AG04449 (cell line): ENCODE data around the gene LCN6.

Experiments
- CTCF ChIA-PET: fragments of 350-600 bp; formaldehyde crosslinking; extraction: SDS; loops from one replicate; lab custom pipeline; 2021; ENCODE audit warnings: antibody characterized with exemption; lab: Yijun Ruan, JAX
- POLR2A ChIA-PET: fragments of 400-600, 350-600 bp; formaldehyde crosslinking; extraction: SDS; loops from one replicate; lab custom pipeline; 2020; ENCODE audit warnings: antibody characterized with exemption, inconsistent platforms; lab: Yijun Ruan, JAX
- DNase-seq: peaks from one replicate; pipeline ENCODE4 v3.0.0-alpha.2; 2010; ENCODE audit warnings: low read depth, low spot score
- H3K4me3 ChIP-seq: 2 replicates; pipeline ENCODE4 v1.5.1; 2011; ENCODE audit warnings: low read depth, mild to moderate bottlenecking, control low read depth, low read length
- TF ChIP-seq, protein P1 (sequence below): IDR thresholded peaks from one replicate; pipeline ENCODE4 v1.5.1; 2011; ENCODE audit warnings: mild to moderate bottlenecking, moderate library complexity, low read length, control low read depth, inconsistent platforms; ENCODE audit not compliant: insufficient read depth; ENCODE audit errors: missing control alignments

Gene LCN6

DNA sequence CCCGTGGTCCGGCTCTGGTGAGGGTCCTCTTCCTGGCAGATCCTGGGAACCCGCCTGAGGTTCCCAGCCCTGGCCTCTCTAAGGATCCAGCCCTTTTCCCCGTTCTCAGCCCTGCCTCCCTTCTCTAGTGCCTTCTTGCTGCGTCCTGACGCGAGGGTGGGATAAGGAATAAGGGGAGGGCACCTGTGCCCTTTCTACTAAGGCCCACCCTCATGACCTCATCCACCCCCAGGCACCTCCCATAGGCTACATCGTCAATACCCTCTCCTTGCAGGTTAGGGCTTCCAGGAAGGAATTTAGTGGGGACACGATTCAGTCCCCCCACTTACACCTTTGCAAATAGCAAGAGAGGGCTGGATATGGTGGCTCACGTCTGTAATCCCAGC is 46.7 kb downstream of the LCN6 start:
- H3K4me3 ChIP-seq = no peak overlapping the region
- CTCF ChIA-PET = no interaction called here
- POLR2A ChIA-PET = no interaction called here
- TF ChIP-seq, protein P1, sequence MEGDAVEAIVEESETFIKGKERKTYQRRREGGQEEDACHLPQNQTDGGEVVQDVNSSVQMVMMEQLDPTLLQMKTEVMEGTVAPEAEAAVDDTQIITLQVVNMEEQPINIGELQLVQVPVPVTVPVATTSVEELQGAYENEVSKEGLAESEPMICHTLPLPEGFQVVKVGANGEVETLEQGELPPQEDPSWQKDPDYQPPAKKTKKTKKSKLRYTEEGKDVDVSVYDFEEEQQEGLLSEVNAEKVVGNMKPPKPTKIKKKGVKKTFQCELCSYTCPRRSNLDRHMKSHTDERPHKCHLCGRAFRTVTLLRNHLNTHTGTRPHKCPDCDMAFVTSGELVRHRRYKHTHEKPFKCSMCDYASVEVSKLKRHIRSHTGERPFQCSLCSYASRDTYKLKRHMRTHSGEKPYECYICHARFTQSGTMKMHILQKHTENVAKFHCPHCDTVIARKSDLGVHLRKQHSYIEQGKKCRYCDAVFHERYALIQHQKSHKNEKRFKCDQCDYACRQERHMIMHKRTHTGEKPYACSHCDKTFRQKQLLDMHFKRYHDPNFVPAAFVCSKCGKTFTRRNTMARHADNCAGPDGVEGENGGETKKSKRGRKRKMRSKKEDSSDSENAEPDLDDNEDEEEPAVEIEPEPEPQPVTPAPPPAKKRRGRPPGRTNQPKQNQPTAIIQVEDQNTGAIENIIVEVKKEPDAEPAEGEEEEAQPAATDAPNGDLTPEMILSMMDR = no peak
- no peak for DNase-seq

DNA sequence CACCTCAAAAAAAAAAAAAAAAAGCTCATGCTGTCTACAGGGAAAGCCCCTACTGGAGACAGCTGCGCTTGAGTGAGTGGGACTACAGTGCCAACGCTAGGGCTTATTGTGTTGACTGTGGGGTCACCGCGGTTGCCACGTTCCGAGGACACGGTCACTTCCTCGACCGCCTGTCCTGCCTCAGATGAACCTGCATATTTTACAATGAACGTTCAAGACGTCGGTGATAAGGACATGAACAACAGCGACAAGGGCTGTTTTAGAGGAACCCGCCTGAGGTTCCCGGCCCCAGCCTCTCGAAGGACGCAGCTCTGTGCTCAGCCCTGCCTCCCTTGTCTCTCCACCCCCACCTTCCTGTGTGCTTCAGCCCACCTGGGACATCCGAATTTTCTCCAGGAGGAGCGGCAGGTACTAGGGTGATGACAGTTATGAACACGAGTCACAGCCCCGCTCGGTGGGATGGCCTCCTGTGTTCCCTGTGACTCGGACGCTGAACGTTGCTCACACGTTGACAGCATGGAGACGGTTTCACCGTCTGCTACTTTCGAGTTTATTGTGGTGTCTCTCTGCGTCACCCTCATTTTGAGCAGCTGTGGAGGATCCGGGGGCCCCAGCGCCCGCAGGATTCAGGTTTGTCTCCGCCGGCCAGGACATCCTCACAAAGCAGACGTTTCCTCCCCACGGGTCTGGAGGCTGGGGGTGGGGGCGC is 47.2 kb downstream of the LCN6 start:
- POLR2A ChIA-PET = no interaction called here
- H3K4me3 ChIP-seq = no peak overlapping the region
- DNase-seq = no peak
- TF ChIP-seq, protein P1 = no peak
- CTCF ChIA-PET = no interaction called here

DNA sequence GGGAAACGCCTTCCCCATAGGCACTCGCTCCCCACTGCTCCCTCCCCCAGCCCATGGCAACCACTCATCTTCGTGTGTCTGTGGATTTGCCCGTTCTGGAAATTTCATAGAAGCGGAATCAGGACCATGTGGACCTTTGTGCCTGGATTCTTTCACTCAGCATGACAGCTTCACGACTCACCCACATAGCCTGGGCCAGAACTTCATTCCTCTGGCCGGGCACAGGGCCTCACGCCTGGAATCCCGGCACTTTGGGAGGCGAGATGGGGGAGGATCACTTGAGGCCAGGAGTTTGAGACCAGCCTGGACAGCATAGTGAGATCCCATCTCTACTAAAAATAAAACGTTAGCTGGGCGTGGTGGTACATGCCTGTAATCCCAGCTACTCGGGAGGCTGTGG is 48.0 kb downstream of the LCN6 start:
- no peak for DNase-seq
- H3K4me3 ChIP-seq = no peak overlapping the region
- POLR2A ChIA-PET = interaction anchor here (0.5 kb wide), 1 partner anchor 11 kb away, joined by 3 read pairs; no protein-coding TSS in a partner anchor
- CTCF ChIA-PET = no interaction called here
- TF ChIP-seq, protein P1 = no peak

DNA sequence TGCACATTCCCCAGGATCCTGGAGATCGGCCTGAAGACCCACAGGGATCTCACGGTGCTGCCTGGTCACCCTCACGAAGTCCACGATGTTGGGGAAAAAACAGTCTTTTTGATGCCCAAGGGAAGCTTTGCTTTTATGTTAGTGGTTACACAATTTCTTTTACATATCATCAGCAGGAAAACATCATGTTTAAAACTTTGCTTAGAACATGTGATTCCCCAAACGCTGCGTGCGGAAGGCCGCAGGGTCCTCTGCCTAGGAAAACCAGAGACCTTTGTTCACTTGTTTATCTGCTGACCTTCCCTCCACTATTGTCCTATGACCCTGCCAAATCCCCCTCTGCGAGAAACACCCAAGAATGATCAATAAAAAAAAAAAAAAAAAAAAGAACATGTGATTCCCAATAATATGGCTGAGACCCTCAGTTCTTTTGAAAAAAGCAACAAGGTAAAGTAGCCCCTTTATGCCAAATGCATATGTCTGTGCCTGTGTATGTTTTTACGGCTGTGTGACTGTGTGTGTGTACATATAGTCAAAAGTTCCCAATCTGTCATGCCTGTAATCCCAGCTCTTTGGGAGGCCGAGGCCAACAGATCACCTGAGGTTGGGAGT is 49.6 kb downstream of the LCN6 start:
- TF ChIP-seq, protein P1 = no peak
- POLR2A ChIA-PET = interaction anchor here (1.5 kb wide), 1 partner anchor 29 kb away, joined by 6 read pairs; no protein-coding TSS in a partner anchor
- no peak overlapping the region for H3K4me3 ChIP-seq
- CTCF ChIA-PET = interaction anchor here (0.7 to 1.5 kb wide), 4 partner anchors 9 to 35 kb away, joined by 3 to 6 read pairs (median 5); no protein-coding TSS in a partner anchor
- no peak for DNase-seq

DNA sequence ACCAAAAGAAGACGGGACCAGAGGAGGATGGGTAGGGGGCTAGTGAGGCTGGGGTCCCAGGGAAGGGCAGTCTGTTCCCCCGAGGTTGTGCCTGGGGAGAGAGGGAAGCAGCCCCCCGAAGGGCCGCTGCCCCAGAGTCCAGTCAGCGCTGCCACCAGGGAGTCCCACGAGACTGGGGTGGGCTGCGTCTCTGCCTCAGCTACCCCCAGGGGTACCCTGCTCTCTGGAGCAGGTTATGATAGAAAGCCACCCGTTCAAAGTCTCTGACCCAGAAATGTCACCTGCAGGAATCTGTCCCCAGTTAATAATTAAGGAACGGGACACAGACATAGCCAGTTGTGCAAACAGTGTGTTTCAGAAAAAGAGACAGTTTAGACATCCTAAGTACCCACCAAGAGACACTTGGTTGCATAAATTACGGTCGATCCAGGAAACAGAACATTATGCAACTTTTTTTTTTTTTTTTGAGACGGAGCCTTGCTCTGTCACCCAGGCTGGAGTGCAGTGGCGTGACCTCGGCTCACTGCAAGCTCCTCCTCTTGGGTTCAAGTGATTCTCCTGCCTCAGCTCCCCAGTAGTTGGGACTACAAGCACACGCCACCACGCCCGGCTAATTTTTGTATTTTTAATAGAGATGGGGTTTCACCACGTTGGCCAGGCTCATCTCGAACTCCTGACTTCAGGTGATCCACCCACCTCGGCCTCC is 50.4 kb downstream of the LCN6 start:
- H3K4me3 ChIP-seq = no peak overlapping the region
- POLR2A ChIA-PET = interaction anchor here (1.5 kb wide), 1 partner anchor 30 kb away, joined by 6 read pairs; no protein-coding TSS in a partner anchor
- TF ChIP-seq, protein P1 = no peak
- no peak for DNase-seq
- CTCF ChIA-PET = interaction anchor here (1.1 kb wide), 1 partner anchor 25 kb away, joined by 4 read pairs; no protein-coding TSS in a partner anchor
